Activated T-cell treated with anti-CD3 and anti-CD28 coated beads for 4 hours (primary cell): ENCODE results near the gene NPBWR2.

Source experiments
- DNase-seq: peaks from one replicate; pipeline ENCODE4 v3.0.0-alpha.2; 2020

The NPBWR2 gene

DNA sequence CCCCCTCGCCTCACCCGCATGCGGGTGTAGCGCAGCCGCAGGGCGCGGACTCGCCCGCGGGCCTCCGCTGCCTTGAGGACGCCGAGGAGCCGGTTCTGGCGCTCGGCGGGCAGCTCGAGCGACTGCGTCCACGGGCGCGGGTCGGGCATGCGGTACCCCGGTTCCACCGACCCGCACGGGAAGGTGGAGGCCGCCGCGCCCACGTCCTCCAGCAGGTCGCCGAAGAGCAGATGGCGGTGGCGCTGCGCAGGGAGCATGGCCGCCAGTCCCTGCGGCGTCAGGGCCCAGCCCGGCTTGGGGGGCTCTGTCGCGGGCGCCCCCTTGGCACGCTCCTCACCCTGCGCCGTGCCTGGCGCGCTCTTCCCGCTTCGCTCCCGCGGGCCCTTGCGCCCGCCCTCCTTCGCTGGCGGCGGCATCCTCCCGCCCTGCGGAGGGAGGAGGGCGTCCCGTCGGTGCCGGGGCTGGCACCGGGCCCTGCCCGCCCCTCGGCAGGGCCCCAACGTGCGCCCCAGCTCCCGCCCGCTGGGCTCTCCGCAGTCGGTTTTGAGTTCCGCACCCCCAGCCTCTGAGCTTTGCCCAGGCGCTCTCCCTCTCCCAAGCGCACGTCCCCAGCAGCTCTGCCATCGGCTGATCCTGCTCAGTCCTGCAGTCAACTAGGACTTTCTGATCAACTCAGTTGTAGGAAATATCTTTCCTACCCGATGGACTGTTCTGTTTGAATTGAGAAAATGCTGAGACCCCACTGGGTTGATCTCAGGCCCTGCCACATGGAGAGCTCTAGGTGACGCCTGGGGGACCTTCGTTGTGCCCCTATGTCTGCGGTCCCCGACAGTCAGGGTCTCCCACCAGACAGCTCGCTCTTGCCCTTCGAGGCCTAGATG, 23.3 kb downstream of the NPBWR2 start, which contains the start of gene LKAAEAR1:
Gene LKAAEAR1 (minus strand): TSS at position 595 of the 881 bp plus-strand sequence. CDS start 179 bp downstream, at position 416.
- no peak for DNase-seq

DNA sequence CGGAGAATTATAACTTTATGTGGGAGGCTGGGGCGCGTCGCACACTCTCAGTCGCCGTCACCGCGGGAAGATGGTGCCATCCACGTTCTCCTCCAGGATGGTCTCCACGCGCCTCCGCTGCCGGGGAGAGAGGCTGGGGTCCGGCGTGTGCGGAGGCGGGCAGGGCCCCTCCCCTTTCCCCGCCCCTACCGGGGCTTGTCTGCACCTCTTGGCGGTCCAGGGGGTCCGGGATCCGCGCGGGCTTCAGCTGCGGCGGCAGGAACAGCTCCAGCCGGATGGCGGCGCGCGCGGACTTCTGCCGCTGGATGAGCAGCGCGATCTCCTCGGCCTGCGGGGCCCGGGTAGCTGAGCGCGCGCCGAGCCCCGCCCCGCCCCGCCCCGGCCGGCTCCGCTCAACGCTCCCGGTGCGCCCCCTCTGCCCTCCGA, 24.0 kb downstream of the NPBWR2 start:
- DNase-seq = peak; percentile 40

DNA sequence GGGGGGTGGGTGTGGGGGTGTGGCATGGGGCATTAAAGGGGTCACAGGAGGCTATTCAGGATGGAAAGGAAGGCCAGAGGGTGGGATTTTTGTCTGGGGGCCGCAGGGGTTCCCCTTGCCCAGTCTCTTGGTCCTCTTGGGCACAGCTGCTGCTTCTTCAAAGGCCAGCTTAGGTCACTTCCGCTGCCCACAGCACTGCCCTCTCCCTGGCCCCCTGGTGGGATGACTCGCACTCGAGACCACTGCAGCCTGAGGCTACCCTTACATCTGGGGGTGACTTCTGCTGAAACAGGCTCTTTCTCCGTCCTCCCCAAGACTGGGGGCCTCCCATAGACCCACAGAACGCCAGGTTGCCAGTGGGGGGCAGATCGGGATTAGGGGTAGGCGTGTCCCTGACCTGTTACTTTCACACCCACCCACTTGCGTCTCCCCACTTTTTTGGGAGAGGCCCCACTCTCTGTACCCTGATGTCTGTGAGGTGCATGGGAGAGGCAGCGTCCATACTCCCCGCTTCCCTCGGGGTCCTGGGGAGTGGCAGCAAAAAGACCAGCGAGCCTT, 24.5 kb downstream of the NPBWR2 start:
- no peak for DNase-seq

DNA sequence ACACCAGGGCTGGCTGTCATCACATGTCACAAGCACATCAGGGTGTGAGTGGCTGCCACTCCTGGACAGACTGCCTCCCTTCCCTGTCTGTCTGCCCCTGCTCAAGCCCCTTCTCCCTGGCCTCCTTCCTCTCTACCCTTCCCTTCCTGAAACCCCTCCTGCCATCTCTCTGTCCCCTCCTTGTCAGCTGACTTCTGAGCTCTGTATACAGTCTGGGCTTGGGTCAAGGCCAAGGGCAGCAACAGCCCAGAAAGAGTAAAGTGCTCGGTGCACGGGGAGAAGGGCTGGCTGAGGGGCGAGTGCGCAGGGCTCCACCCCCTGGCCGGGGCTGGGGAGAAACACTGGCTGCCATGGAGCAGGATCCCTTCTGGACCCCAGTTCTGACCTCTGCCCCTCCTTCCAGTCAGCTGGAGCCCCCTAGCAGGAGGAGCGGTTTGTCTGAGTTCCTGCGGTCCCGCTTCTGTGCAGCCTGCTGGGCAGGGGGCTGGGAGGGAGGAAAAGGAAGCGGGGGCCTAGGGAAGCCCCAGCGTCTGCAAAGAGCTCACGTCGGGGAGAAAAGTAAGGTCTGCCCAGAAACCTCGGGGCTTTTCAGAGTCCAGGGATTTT, 25.1 kb downstream of the NPBWR2 start:
- DNase-seq = no peak

DNA sequence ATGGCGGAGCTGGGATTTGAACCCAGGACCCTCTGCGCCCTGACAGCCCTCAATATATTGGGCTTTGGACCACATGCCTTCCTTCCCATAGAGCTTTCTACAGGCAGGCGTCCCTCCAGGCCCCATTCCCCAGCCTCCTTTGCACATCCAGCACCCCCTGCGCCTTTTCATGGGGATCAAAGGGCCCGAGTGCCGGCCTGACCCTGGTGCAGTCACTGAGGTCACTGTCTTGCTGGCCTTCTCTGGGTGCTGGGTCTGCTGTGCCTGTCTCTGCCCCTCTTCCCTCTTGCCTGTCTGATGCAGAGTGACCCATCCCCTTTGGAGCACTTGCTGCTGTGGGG, 25.8 kb downstream of the NPBWR2 start:
- DNase-seq = no peak

DNA sequence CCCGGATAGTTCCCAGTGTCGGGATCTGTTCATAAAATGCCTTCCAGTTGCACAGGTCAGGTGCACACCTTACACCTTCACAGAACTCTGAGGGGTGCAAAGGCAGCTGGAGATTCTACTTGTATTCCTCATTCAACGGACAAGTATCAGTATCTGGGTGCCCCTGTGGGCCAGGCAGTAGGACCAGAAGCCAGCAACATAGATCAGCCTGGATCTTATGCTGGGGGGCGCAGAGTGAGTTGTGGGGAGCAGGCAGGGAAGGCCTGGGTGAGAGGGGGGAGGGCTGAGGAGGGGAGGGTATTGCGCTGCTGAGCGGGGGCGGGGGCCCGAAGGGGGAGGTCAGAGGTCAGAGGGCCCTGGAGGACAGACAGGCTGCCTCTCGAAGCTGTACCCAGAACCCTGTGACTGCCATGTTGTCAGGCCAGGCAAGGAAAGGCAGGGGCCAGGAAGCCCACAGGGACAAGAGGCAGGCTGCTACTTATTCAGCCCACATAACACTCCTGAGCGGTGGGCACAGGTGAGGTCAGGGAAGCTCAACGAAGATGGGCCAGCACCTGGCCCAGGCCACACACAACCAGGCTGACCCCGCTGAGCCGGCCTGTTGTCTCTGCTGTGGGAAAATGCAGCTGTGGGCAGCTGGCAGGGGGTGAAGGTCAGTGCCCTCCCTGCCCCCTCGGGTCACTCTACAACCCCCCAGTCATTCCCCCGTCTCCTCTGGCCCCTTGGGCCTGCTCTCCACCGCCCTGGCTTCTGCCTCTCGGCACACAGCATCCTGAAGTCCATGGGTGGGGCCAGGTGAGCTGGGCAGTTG, 26.3 kb downstream of the NPBWR2 start:
- no peak for DNase-seq

DNA sequence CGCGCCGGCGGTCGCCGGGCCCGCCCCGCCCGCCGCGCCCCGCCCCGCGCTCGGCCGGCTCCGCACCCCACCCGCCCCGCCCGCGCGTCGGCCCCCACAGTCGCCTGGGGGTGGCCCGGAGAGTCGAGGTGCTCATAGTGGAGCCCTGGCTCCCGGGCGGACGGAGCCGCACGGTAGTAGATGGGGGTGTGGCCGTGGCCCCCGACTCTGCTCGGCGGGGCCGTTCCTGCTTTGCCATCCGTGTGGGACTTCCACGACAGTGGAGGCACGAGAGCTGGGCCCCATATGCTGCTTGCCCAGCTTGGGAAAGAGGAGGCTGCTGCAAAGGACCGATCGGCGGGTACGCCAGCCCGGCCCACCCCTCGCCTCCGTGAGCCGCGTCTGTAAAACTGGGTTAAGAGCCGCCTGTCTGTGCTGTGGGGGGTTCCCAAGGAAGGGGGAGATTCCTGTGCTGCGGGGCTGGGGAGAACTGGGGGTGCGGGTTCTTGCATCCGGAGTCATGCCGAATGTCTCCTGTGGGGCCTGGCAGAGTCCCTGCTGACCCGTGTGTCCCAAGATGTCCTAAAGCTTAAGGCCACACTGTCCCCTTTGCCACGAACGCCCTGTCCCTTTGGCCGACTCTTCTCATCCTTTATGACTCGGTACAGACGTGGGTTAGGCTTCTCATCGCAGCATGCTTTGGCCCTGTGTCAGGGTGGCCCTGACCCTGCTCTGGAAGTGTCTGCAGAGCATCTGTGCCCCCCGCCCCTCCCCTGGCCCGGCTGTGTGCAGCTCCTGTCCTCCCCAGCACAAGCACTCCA, 27.2 kb downstream of the NPBWR2 start, which contains the start of gene OPRL1:
Gene OPRL1 (plus strand): TSS at position 70 of the 800 bp plus-strand sequence. CDS start 12,639 bp downstream, outside the sequence.
- no peak for DNase-seq

DNA sequence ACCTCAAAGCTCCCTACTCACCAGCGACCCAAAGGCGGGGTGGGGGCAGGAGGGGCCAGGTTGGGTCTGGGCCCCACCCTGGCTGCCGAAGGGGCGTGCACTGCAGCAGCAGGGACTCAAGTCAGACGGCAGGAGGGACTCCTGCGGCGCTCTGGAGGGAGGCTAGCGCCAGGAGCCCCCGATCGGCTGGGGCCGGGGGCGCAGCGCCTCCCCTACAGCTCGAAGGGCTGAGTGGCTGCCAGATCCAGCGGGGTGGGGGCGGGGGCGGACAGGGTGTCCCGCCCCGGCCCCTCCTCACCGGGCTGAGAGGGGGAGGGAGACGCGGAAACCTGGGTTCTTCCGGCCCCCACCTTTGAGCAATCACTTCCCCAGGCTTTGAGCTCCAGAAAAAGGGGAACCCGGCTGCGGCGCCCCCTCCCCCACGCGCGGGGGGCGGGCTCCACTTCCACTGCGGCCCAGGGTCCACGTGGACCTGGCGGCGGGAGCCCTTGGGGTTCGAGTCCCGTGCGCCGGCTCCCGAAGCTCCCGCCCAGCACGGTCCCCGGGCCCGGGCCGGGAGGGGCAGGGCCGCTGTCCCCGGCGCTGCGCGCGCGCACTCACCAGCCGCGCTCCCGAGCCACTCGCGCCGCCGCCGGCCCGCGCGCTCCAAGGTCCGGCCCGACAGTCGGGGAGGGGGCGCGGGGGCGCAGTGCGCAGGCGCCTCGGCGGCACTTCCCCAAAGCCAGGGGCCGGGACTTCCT, 27.9 kb downstream of the NPBWR2 start, which contains the start of gene RGS19:
Gene RGS19 (minus strand): TSS at position 246 of the 740 bp plus-strand sequence. CDS start 2,632 bp downstream, outside the sequence.
- DNase-seq = peak; percentile 57

DNA sequence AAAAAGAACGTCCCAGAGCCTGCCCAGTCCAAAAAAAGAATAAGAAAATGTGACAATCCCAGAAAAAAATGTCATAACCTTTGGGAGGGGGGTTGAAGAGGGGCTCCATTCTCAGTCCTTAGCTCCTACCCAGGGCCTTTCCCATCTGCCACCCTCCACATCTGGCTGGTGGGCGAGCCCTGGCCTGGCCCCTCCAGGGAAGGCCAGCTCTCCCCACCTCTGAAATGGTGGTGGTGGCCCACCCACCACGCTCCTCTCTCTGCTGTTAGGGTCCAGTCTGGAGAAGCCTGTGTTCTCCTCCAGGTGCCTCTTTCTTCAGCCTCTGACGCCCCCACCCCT, 28.5 kb downstream of the NPBWR2 start:
- DNase-seq = no peak

DNA sequence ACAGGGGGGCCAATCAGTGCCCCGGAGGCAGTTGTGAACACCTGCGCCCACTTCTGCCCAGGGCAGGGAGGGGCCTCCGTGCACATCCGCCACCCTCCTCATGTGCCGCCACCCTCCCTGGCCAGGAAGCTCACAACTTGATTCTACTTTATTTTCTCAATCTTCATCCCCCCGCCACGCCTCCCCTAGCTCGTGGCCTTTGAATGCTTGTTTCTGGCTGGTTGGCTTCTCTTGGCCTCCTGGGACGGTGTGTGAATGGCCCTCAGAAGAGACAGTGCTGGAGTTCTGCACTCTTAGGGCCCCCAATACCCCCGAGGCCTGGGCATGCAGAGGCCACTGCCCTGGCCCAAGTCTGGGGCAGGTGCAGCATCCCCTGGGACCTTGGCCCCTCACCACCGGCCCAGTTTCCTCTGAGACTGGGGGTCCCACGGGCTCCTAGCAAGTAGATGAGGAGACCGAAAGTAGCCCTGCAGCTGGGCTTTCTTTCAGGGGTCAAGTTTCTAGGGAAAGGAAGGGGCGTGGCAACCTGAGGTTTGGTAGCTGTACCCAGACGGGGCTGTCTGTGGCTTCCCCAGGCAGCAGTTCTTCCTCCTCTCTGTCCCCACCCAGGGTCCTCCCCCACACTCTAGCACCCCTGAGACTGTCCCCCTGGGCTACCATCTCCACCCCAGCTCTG, 29.4 kb downstream of the NPBWR2 start:
- DNase-seq = no peak

DNA sequence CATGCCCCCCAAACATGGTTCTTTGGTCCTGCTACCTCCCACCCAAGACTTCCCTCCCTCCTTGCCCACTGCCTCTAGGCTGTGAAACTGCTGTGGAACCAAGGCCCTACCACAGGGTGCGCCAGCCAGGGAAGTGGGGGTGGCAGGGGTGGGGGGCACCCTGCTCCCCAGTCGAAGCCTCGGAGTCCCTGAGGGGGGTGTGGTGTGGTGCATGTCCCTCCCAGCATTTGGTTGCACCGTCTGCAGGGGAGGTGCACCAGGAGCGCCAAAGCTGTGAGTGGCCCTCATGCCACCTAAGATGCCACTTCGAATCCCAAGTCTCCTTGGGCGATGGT, 29.9 kb downstream of the NPBWR2 start:
- no peak for DNase-seq

DNA sequence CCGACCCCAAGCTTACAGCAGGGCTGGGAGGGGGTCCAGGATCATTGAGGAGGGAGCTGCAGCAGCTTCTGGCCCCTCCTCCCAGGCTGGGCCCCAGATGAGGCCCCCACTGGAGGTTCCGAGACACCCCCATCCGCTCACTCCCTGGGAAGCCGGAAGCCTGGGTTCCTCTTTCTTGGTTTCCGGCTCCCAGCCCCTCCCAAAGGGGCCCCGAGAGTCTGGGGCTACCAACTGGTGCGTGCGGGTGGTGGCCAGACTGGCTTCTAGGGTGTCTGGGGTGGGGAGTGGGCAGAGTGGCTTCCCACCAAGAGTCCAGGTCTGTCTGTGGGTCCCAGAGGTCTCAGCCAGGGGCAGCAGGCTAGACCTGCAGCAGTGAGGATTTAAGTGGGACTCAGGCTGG, 30.3 kb downstream of the NPBWR2 start:
- no peak for DNase-seq

DNA sequence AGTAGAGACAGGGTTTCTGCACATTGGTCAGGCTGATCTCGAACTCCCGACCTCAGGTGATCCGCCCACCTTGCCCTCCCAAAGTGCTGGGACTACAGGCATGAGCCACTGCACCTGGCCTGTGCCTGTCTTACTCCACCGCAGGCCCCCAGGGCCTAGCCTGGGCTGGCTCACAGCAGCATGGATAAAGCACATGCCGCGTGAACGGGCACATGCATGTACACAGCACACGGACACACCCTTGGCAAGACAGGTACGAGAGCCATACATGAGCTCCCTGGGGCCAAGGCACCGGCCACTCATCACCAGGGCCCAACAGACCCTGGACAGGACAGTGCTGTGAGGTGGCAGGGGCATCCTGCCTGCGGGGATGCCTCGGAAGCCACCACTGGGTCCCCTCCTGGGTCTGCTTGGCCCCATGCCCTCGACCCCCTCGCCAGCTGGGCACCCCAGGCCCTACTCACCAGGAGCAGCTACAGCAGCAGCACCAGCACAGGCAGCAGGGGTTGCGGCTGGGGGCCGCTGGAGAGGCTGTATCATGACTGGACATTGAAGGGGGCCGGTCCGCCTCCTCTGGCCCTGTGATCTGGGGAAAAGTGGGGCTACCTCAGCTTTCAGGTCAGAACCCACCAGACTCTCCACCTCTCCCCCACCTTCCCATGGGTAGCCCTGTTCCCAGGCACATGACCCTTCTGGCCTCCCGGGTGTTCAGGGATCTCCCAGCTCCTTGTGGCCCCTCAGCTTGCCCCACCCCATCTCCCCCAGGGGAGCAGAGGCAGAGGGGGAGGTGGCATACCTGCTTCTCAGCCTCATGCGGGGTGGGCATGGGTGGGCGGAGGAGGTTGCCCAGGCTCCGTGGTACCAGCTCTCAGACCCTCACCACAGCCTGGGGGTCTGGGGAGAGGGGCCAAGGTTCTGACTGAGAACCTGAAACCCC, 31.0 kb downstream of the NPBWR2 start:
- no peak for DNase-seq

DNA sequence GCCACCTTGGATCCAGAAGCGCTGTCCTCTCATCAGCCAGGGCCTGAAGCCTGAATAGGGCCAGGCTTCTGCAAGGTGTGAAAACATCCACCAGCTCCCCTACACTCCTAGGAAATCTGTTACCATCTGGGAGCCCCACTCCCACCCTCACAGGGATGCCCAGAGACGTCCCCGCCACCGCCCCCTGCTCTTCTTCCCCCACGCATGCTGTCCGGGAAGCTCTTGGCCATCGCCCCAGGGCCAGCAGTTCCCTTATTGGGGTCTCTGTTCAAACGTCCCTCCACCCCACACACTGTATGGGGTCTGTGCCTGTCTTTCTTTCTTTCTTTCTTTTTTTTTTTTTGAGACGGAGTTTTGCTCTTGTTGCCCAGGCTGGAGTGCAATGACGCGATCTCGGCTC, 31.8 kb downstream of the NPBWR2 start:
- no peak for DNase-seq

DNA sequence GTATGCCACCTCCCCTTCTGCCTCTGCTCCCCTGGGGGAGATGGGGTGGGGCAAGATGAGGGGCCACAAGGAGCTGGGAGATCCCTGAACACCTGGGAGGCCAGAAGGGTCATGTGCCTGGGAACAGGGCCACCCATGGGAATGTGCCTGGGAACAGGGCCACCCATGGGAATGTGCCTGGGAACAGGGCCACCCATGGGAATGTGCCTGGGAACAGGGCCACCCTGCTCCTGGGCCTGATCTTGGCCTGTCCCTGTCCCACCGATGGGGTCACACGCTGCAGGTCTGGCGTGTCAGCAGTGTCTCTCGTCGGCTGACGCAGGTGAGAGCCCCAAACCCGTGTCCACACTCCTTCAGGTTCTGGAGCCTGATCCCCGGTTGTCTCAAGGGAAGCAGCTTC, 32.4 kb downstream of the NPBWR2 start:
- DNase-seq = no peak

DNA sequence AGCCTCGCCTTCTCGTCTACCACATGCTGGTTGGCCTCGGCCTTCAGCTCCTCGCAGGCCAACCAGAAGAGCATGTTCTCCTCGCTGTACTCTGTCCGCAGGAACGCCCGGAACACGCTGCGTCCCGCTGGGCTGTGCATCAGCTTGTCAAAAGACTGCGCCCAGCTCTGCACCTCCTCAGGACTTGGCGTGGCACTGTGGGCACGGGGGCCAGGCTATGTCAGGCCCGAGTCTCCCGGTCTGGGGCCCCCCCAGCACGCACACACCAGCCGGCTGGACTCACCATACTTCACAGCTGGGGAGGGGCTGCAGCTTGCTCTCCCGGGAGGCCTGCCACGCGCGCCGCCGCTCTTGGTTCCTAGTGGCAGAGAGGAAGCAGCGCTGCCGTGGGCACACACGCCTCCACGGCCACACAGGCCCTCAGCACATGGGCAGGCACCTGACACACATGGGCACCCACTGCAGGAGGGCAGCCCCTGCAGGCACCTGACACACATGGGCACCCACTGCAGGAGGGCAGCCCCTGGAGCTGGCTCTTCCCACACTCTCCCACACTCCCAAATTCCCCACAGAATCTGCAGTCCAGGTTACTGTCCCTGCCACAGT, 33.1 kb downstream of the NPBWR2 start:
- no peak for DNase-seq

DNA sequence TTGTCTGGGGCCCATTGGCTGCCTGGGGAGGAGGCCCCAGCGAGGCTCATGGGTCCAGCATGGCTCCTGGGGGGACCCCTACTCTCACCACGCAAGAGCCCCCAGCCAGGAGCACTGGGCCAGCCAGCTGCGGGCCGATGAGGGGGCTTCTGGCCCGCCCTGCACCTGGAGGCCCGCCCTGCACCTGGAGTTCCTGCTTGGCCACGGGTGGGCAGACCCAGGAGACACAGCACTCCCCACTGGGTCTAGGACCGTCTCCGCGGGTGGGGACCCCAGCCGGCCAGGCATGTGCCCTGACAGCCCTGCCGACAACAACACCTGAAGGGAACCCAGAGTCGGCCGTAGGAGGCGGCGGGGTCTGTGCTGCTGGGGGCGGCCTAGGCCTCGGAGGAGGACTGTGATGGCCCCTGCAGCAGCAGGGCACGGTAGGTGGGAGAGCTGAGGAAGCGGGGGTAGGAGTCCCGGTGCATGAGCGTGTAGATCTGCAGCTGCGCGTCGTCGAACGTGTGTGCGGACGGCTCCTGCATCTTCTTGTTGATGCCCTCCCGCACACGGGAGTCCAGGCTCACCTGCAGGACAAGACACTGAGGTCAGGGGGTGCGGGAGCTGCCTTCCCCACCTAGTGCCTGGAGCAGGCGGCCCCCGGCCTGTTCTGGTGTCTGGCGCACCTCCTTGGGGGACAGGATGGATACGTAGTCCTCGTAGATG, 33.7 kb downstream of the NPBWR2 start:
- DNase-seq = no peak

DNA sequence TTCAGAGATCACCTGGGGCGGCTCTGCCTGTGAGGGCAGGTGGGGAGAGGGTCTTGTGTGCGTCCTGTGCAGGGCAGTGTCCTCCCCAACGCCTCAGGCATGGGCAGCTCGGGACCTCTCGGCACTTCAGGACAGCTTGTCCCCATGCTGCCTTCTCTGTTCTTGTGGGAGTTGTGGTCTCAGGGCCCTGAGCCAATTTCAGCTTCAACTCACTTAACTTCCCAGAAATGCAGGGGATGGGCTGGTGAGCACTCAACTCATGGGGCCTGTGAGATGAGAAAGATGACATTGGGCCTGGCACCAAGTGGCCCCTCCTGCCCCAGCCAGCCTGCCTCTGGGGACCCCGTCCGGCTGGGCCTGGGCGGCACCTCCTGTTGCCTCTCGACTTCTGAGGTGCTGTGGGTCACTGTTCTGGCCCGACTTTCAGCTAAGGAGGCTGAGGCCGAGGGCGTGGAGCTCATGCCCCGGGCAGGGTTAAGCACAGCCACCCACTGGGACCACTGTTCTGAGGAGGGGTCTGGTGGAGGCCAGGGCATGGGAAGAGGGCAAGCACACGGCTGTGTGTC, 34.8 kb downstream of the NPBWR2 start:
- no peak for DNase-seq
